HT1080 (cell line): ENCODE measurements around the gene MXI1. TPM values are rescaled to one million over a fixed set of nuclear protein-coding genes. Genes with fewer than 3 reads are reported as not detected.

Experiments used
- DNase-seq: peaks from one replicate; pipeline ENCODE4 v3.0.0-alpha.2; 2015; ENCODE audit warnings: low read depth
- total RNA-seq: library from RNA; depleted of rRNA; stranded (reverse); fragments of >200 nt; shearing (Covaris generic); gene quantifications from 2 replicates; pipeline ENCODE4 v1.2.3, GENCODE V29; 2014

MXI1 gene
- total RNA-seq, 1 experiment from 2014 or later: 18.5 TPM

GRCh38 chr10:110273474-110273873, 66.1 kb downstream of the MXI1 start:
- peak; percentile 67 for DNase-seq

- peak; percentile 11 for DNase-seq
These were observed 66.7 kb downstream of the MXI1 start for GRCh38 chr10:110274072-110274627.

GRCh38 chr10:110274647-110275046, 67.2 kb downstream of the MXI1 start:
- no peak for DNase-seq

- no peak for DNase-seq
These were observed 67.8 kb downstream of the MXI1 start for GRCh38 chr10:110275128-110275729.

- DNase-seq: no peak
These were observed 69.2 kb downstream of the MXI1 start for GRCh38 chr10:110276603-110277002.

GRCh38 chr10:110277591-110277990, 70.2 kb downstream of the MXI1 start:
- DNase-seq: no peak

GRCh38 chr10:110278562-110279406, 71.4 kb downstream of the MXI1 start:
- DNase-seq: no peak

GRCh38 chr10:110279407-110279986, 72.1 kb downstream of the MXI1 start:
- DNase-seq: peak; percentile 57

GRCh38 chr10:110284262-110284661, 76.9 kb downstream of the MXI1 start:
- no peak for DNase-seq

GRCh38 chr10:110285501-110285900, 78.1 kb downstream of the MXI1 start:
- DNase-seq: no peak

- no peak for DNase-seq
These were observed 79.4 kb downstream of the MXI1 start for GRCh38 chr10:110286841-110287240.

GRCh38 chr10:110296966-110297365, 89.6 kb downstream of the MXI1 start:
- no peak for DNase-seq

GRCh38 chr10:110300486-110300986, 93.1 kb downstream of the MXI1 start:
- DNase-seq: no peak

GRCh38 chr10:110303681-110304080, 96.3 kb downstream of the MXI1 start:
- DNase-seq: no peak

GRCh38 chr10:110304394-110304779, 97.0 kb downstream of the MXI1 start:
- DNase-seq: no peak

GRCh38 chr10:110304780-110305421, 97.5 kb downstream of the MXI1 start, which contains the start of gene SMNDC1:
Gene SMNDC1 (minus strand): TSS chr10:110304920. CDS start chr10:110303587, 1,333 bp downstream.
- peak; percentile 99 for DNase-seq

GRCh38 chr10:110305767-110306451, 98.5 kb downstream of the MXI1 start:
- peak; percentile 92 for DNase-seq

GRCh38 chr10:110306452-110306768, 99.0 kb downstream of the MXI1 start:
- DNase-seq: no peak

- peak; percentile 48 for DNase-seq
These were observed 100.4 kb downstream of the MXI1 start for GRCh38 chr10:110307805-110308204.

GRCh38 chr10:110310741-110311140, 103.3 kb downstream of the MXI1 start:
- peak; percentile 96 for DNase-seq
